HG03469 (cell line): ENCODE measurements around the gene CCDC117.
"Not testable (repeated sequence)": the region's sequence is repeated elsewhere in the genome, so short reads cannot be mapped to it uniquely, and the experiment has no call there.

Experiments used
- ATAC-seq: cut with Tn5 transposase; IDR thresholded peaks from one replicate; pipeline ENCODE4 v1.9.1; 2021; ENCODE audit warnings: mild to moderate bottlenecking, moderate library complexity, moderate number of reproducible peaks; ENCODE audit not compliant: unreplicated experiment

CCDC117 gene

GRCh38 chr22:28800308-28801041, 28.0 kb downstream of the CCDC117 start, which contains the start of gene XBP1:
Gene XBP1 (minus strand): TSS chr22:28800569.
- ATAC-seq, result peak; percentile 71

- ATAC-seq, result no peak
Observed at GRCh38 chr22:28801845-28802594, 29.5 kb downstream of the CCDC117 start.

GRCh38 chr22:28802595-28803123, 30.2 kb downstream of the CCDC117 start:
- no peak for ATAC-seq

- not testable (repeated sequence) for ATAC-seq
Observed at GRCh38 chr22:28805426-28805825, 32.9 kb downstream of the CCDC117 start.

GRCh38 chr22:28808716-28809355, 36.3 kb downstream of the CCDC117 start:
- ATAC-seq, result no peak

- ATAC-seq, result no peak
Observed at GRCh38 chr22:28810821-28811491, 38.5 kb downstream of the CCDC117 start.

- ATAC-seq, result no peak
Observed at GRCh38 chr22:28812516-28812915, 40.0 kb downstream of the CCDC117 start.

GRCh38 chr22:28813772-28814518, 41.5 kb downstream of the CCDC117 start:
- ATAC-seq, result no peak

- ATAC-seq, result no peak
Observed at GRCh38 chr22:28815111-28815510, 42.6 kb downstream of the CCDC117 start.

GRCh38 chr22:28815729-28816128, 43.2 kb downstream of the CCDC117 start:
- ATAC-seq, result no peak

- ATAC-seq, result no peak
Observed at GRCh38 chr22:28817064-28817463, 44.6 kb downstream of the CCDC117 start.

GRCh38 chr22:28817919-28818859, 45.7 kb downstream of the CCDC117 start:
- ATAC-seq, result no peak

- ATAC-seq, result no peak
Observed at GRCh38 chr22:28819253-28820096, 47.0 kb downstream of the CCDC117 start.

GRCh38 chr22:28820885-28821284, 48.4 kb downstream of the CCDC117 start:
- no peak for ATAC-seq

- no peak for ATAC-seq
Observed at GRCh38 chr22:28821452-28821851, 49.0 kb downstream of the CCDC117 start.

GRCh38 chr22:28822930-28823551, 50.5 kb downstream of the CCDC117 start:
- no peak for ATAC-seq

GRCh38 chr22:28824455-28824854, 52.0 kb downstream of the CCDC117 start:
- not testable (repeated sequence) for ATAC-seq

- ATAC-seq, result not testable (repeated sequence)
Observed at GRCh38 chr22:28826430-28826829, 53.9 kb downstream of the CCDC117 start.
